HG03442 (cell line): ENCODE results near the gene CCL26.
"Not testable (repeated sequence)": the region's sequence is repeated elsewhere in the genome, so short reads cannot be mapped to it uniquely, and the experiment has no call there.

Experiments used
- ATAC-seq: cut with Tn5 transposase; IDR thresholded peaks from one replicate; pipeline ENCODE4 v1.9.1; 2021; ENCODE audit warnings: mild to moderate bottlenecking, moderate library complexity; ENCODE audit not compliant: unreplicated experiment

The CCL26 gene

GRCh38 chr7:75793676-75794075 is 21.7 kb upstream of the CCL26 start:
- no peak for ATAC-seq

DNA sequence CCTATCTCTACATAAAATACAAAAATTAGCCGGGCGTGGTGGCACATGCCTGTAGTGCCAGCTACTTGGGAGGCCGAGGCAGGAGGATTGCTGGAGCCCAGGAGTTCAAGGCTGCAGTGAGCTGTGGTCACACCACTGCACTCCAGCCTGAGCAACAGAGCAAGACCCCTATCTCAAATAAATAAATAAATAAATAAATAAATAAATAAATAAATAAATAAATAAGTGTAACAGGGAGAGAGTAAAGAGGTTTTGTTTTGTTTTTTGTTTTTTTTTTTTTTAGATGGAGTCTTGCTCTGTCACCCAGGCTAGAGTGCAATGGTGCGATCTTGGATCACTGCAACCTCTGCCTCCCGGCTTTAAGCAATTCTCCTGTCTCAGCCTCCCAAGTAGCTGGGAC is 20.6 kb upstream of the CCL26 start:
- not testable (repeated sequence) for ATAC-seq

GRCh38 chr7:75789361-75789924 is 17.4 kb upstream of the CCL26 start:
- ATAC-seq: no peak

DNA sequence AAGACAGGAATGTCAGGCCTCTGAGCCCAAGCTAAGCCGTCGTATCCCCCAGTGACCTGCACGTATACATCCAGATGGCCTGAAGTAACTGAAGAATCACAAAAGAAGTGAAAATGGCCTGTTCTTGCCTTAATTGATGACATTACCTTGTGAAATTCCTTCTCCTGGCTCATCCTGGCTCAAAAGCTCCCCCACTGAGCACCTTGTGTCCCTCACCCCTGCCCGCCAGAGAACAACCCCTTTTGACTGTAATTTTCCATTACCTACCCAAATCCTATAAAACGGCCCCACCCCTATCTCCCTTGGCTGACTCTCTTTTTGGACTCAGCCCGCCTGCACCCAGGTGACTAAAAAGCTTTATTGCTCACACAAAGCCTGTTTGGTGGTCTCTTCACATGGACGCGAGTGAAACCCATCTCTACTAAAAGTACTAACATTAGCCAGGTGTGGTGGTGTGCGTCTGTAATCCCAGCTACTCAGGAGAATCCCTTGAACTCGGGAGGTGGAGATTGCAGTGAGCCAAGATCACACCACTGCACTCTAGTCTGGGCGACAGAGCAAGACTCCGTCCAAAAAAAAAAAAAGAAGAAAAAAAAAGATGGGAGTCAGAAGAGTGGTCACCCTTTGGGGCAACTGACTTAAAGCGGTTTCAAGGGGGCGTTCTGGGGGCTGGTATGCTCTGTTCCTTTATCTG is 16.3 kb upstream of the CCL26 start:
- not testable (repeated sequence) for ATAC-seq

GRCh38 chr7:75783058-75783457 is 11.0 kb upstream of the CCL26 start:
- ATAC-seq: not testable (repeated sequence)

DNA sequence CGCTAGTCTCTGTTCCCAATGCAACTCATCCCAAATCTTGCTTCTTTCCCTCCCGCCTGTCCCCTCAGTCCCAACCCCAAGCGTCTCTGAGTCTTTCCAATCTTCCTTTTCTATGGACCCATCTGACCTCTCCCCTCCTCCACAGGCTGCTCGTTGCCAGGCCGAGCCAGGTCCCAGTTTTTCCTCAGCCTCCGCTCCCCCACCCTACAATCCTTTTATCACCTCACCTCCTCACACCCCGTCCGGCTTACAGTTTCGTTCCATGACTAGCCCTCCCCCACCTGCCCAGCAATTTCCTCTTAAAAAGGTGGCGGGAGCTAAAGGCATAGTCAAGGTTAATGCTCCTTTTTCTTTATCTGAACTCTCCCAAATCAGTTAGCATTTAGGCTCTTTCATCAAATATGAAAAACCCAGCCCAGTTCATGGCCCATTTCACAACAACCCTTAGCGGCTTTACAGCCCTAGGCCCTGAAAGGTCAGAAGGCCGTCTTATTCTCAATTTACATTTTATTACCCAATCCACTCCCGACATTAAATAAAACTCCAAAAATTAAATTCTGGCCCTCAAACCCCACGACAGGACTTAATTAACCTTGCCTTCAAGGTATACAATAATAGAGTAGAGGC is 8.7 kb upstream of the CCL26 start:
- ATAC-seq: not testable (repeated sequence)

DNA sequence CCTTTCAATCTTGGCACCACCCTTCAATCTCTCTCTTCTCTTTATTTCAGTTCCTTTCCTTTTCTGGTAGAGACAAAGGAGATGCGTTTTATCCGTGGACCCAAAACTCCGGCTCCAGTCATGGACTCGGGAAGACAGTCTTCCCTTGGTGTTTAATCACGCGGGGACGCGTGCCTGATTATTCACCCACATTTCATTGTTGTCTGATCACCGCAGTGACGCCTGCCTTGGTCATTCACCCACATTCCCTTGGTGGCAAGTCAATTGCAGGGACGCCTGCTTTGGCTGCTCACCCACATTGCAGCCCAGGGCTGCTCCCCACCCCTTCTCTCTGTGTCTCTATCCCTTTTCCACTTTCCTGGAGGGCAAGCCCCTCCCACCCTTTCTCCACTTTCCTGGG is 7.5 kb upstream of the CCL26 start:
- not testable (repeated sequence) for ATAC-seq

DNA sequence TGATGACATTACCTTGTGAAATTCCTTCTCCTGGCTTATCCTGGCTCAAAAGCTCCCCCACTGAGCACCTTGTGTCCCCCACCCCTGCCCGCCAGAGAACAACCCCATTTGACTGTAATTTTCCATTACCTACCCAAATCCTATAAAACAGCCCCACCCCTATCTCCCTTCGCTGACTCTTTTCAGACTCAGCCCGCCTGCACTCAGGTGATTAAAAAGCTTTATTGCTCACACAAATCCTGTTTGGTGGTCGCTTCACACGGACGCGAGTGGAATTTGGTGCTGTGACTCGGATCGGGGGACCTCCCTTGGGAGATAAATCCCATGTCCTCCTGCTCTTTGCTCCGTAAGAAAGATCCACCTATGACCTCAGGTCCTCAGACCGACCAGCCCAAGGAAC is 7.0 kb upstream of the CCL26 start:
- not testable (repeated sequence) for ATAC-seq

DNA sequence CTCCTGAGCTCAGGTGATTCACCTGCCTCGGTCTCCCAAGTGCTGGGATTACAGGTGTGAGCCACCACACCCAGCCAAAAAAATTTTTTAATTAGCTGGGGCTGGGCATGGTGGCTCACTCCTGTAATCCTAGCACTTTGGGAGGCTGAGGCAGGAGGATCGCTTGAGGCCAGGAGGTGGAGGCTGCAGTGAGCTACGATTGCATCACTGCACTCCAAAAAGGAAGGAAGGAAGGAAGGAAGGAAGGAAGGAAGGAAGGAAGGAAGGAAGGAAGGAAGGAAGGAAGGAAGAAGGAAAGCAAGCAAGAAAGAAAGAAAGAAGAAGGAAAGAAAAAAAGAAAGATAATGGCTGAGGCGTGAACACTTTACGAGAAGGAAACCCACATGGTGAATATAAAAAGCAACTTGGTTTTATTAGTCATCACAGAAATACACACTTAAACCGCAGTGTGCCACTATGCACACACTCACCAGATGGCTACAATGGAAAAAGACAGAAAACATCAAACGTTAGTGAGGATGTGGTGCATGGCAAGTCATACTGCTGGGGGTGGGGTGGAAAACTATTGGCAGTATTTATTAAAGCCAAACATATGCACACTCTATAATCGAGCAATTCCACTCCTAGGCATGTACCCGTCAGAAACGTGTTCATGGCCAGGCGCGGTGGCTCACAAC is 4.4 kb upstream of the CCL26 start:
- ATAC-seq: no peak

GRCh38 chr7:75773958-75774357 is 1.9 kb upstream of the CCL26 start:
- not testable (repeated sequence) for ATAC-seq

- ATAC-seq: no peak
These were observed 787 bp downstream of the CCL26 start for GRCh38 chr7:75771224-75771623.

GRCh38 chr7:75762350-75762917 is 9.6 kb downstream of the CCL26 start:
- ATAC-seq: no peak

- ATAC-seq: not testable (repeated sequence)
These were observed 10.2 kb downstream of the CCL26 start for GRCh38 chr7:75761801-75762200.

DNA sequence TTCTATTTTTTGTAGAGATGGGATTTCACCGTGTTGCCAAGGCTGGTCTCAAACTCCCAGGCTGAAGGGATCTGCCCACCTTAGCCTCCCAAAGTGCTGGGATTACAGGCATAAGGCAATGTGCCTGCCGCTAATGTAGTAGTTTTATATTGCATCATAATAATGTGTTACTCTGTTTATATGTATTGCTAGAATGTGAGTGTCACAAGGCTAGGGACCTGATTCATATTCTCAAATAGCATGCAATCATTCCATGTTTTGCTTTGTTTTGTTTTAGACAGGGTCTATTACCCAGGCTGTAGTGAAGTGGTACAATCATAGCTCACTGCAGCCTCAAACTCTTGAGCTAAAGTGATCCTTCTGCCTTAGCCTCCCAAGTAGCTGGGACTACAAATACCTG is 13.5 kb downstream of the CCL26 start:
- ATAC-seq: no peak

DNA sequence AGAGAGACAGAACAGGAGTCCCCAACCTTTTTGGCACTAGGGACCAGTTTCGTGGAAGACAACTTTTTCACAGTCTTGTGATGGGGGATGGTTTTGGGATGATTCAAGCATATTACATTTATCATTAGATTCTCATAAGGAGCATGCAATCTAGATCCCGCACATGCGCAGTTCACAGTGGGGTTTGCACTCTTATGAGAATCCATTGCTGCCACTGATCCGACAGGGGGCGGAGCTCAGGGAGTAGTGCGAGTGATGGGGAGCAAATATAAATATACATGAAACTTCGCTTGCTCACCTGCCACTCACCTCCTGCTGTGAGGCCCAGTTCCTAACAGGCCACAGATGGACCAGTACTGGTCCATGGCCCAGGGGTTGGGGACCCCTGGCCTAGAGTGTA is 14.2 kb downstream of the CCL26 start:
- ATAC-seq: no peak

GRCh38 chr7:75756991-75757676 is 14.9 kb downstream of the CCL26 start:
- no peak for ATAC-seq

DNA sequence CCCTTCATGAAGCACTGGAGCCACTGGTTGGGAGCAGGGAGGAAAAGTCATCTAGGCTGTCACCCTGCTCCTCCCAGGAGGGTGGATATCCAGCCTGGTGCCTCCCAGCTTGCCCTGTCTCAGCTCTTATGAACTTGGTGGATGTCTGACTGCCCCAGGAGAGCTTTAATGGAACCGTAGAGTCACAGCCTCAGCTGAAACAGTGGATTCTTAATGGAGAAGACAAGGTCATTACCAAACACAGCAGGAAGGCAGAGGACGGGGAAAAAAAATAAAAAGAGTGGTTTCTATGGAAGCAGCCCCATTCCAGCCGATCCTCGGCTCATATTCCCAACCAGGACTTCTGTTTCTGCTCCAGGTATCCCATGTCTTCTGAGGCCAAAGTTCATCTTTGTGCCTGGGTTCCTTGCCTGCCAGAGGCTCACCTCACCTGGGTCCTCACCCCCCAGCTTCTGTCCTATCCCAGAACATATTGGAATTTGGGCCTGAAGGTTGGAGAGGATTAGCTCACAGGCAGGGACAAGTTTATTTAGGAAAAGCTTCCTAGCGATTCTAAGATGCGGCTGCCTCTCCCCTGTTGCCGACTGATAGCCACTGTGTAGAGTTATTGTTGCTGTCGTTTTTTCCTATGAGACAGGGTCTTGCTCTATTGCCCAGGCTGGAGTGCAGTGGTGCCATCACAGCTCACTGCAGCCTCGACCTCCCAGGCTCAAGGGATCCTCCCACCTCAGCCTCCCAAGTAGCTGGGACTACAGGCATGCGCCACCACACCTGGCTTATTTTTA is 15.6 kb downstream of the CCL26 start:
- ATAC-seq: no peak

DNA sequence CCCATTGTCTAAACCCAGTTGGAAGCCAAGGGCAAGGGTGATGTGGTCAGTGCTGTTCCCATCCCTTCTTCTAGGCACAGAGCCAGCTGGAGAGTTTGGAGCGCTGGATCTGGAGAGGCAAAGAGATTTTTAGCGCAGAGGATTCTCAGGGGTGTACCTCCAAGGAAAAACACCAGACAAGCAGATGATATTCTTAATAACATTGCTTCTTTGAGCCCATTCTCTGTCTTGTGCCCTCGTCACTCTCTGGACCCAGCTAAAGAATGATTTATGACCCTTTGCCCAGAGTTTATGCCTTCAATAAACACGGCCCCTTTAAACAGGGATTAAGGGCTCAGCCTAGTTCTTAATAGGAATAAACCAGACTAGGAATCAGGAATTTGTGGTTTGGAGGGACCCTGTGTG is 28.6 kb downstream of the CCL26 start:
- no peak for ATAC-seq

DNA sequence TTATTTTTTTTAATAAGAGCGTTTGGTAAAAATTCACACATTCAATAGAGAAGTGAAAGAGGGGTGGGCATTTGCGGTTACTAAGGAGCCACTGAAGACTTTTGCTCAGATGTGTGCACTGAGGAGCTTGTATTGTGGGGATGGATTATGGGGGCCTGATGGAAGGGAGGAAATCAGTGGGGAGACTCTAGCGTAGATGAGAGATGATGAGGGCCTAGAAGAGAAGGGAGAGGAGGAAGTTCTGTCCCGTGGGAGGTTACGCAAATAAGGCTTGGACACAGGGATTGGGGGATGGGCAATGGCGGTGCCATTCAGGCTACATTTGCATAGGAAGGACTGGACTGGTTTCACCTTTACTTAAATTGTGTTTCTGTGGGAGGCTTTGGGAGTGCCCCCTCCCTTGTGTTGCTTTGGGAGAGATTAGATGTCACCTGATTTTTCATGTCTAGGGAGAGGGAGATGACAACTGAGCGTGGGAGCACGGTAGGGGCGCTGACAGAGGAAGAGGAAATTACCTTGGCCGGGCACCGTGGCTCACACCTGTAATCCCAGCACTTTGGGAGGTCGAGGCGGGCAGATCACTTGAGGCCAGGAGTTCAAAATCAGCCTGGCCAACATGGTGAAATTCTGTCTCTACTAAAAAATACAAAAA is 31.0 kb downstream of the CCL26 start:
- ATAC-seq: no peak
